HL-60 (cell line): ENCODE results near the gene PODNL1.

Experiments
- DNase-seq, 2 experiments: peaks; one replicate each; pipeline ENCODE4 v3.0.0-alpha.2; 2010 to 2020; ENCODE audit warnings: low read depth in 1 of 2, low spot score in 1 of 2
- H3K27ac ChIP-seq: fragments of 250-450 bp; sonication (Bioruptor Pico); replicated peaks from 2 replicates; pipeline ENCODE4 v1.5.1; 2020; ENCODE audit warnings: mild to moderate bottlenecking, moderate library complexity
- H3K27me3 ChIP-seq: fragments of 250-450 bp; sonication (Bioruptor Pico); 2 replicates; pipeline ENCODE4 v1.5.1; 2021; ENCODE audit warnings: mild to moderate bottlenecking, moderate library complexity; ENCODE audit not compliant: insufficient read depth, poor library complexity, severe bottlenecking
- H3K4me3 ChIP-seq: replicated peaks from 2 replicates; pipeline ENCODE4 v1.5.1; 2011; ENCODE audit warnings: mild to moderate bottlenecking, control low read depth, low read length; ENCODE audit not compliant: insufficient read depth
- CTCF ChIP-seq: IDR thresholded peaks from one replicate; pipeline ENCODE4 v1.5.1; 2011; ENCODE audit warnings: low read length, control low read depth, inconsistent platforms; ENCODE audit not compliant: insufficient read depth
- GABPA ChIP-seq: IDR thresholded peaks from 2 replicates; pipeline ENCODE4 v1.6.1; 2012; ENCODE audit warnings: low read depth
- POLR2AphosphoS5 ChIP-seq: IDR thresholded peaks from 2 replicates; pipeline ENCODE4 v1.6.1; 2012; ENCODE audit warnings: low read depth
- REST ChIP-seq: IDR thresholded peaks from 2 replicates; pipeline ENCODE4 v1.6.1; 2012; ENCODE audit warnings: low read depth; ENCODE audit not compliant: insufficient replicate concordance
- SPI1 ChIP-seq: IDR thresholded peaks from 2 replicates; pipeline ENCODE4 v1.6.1; 2012; ENCODE audit warnings: low read depth, mild to moderate bottlenecking, borderline replicate concordance

Gene PODNL1

GRCh38 chr19:13952931-13953531 lies 14.8 kb upstream of the PODNL1 start:
- Histone ChIP-seq H3K27me3 (no peaks in the 10 kb centered on the region), H3K4me3 (peak overlapping the region; percentile 93), H3K27ac (peak overlapping the region; percentile 11)
- peak; percentile 21 to 29 for DNase-seq
- no peak for TF ChIP-seq GABPA
- no peak for TF ChIP-seq REST
- TF ChIP-seq SPI1: no peak
- no peak for TF ChIP-seq POLR2AphosphoS5
- no peak for TF ChIP-seq CTCF

GRCh38 chr19:13952154-13952930 lies 14.1 kb upstream of the PODNL1 start, which contains the start of gene DCAF15:
DCAF15 (plus strand) TSS chr19:13952509; CDS start chr19:13952513, 4 bp downstream.
- Histone ChIP-seq H3K27ac (peak within 1 kb of the TSS; percentile 84), H3K4me3 (peak within 1 kb of the TSS; percentile 93), H3K27me3 (no peaks in the 10 kb centered on the region)
- TF ChIP-seq CTCF (no peak), GABPA (peak; percentile 54; the same call in 1 of the 2 replicates), POLR2AphosphoS5 (peak; percentile 57; the same call in 1 of the 2 replicates), REST (peak; percentile 64)
- DNase-seq: peak; percentile 99 to 100

- no peak for DNase-seq
- no peak overlapping the region for H3K27ac ChIP-seq
Observed at GRCh38 chr19:13951799-13952153, 13.6 kb upstream of the PODNL1 start.

More at GRCh38 chr19:13951799-13952153, 13.6 kb upstream of the PODNL1 start:
- TF ChIP-seq REST (no peak), POLR2AphosphoS5 (no peak), SPI1 (no peak), CTCF (no peak), GABPA (no peak)
- Histone ChIP-seq H3K4me3 (peak overlapping the region; percentile 36), H3K27me3 (no peaks in the 10 kb centered on the region)
